ENCODE results near the gene LRP3.
A peak's percentile ranks its signal among the peaks of the same experiment; 100 is the strongest.
"Not testable (repeated sequence)": the region's sequence is repeated elsewhere in the genome, so short reads cannot be mapped to it uniquely, and the experiment has no call there.

Gene LRP3

GRCh38 chr19:33193865-33194362, at the start of gene LRP3:
TSS of gene LRP3 (plus strand) at chr19:33194330. CDS start at chr19:33194786, 456 bp downstream.
- Mint-ChIP-seq H3K9me3 (no peaks in the 10 kb centered on the region), H3K36me3 (ENCODE audit: low read depth) (peaks cover 10% of the 10 kb centered on the region), H3K27ac (peak within 1 kb of the TSS; percentile 40), H3K4me1 (ENCODE audit: low read depth) (peaks cover 21% of the 10 kb centered on the region), H3K27me3 (peaks cover 25% of the 10 kb centered on the region), H3K4me3 (peak within 1 kb of the TSS; percentile 72)
- intact Hi-C loops (cut with micrococcal nuclease) = no loop called here

- Mint-ChIP-seq H3K4me1 (ENCODE audit: low read depth) (peaks cover 19% of the 10 kb centered on the region), H3K4me3 (no peak overlapping the region), H3K36me3 (ENCODE audit: low read depth) (no peaks in the 10 kb centered on the region), H3K9me3 (no peaks in the 10 kb centered on the region), H3K27me3 (peaks cover 6% of the 10 kb centered on the region), H3K27ac (no peak overlapping the region)
- intact Hi-C loops (cut with micrococcal nuclease) = no loop called here
Measured at GRCh38 chr19:33146209-33146608, 47.9 kb upstream of the LRP3 start.

- Mint-ChIP-seq H3K36me3 (ENCODE audit: low read depth) (no peaks in the 10 kb centered on the region), H3K4me1 (ENCODE audit: low read depth) (peaks cover 20% of the 10 kb centered on the region), H3K27me3 (no peaks in the 10 kb centered on the region), H3K27ac (no peak overlapping the region), H3K4me3 (no peak overlapping the region), H3K9me3 (no peaks in the 10 kb centered on the region)
- intact Hi-C loops (cut with micrococcal nuclease) = no loop called here
Measured at GRCh38 chr19:33147538-33147937, 46.6 kb upstream of the LRP3 start.

- H3K27me3 Mint-ChIP-seq = no peaks in the 10 kb centered on the region
- no peak overlapping the region for H3K4me3 Mint-ChIP-seq
- no peak overlapping the region for H3K27ac Mint-ChIP-seq
- no peaks in the 10 kb centered on the region for H3K36me3 Mint-ChIP-seq (ENCODE audit: low read depth)
- peaks cover 15% of the 10 kb centered on the region for H3K4me1 Mint-ChIP-seq (ENCODE audit: low read depth)
- intact Hi-C loops (cut with micrococcal nuclease) = no loop called here
- H3K9me3 Mint-ChIP-seq = no peaks in the 10 kb centered on the region
Measured at GRCh38 chr19:33150852-33151518, 43.1 kb upstream of the LRP3 start.

GRCh38 chr19:33152176-33152575, 42.0 kb upstream of the LRP3 start:
- H3K4me3 Mint-ChIP-seq = no peak overlapping the region
- no peaks in the 10 kb centered on the region for H3K36me3 Mint-ChIP-seq (ENCODE audit: low read depth)
- peaks cover 8% of the 10 kb centered on the region for H3K4me1 Mint-ChIP-seq (ENCODE audit: low read depth)
- H3K9me3 Mint-ChIP-seq = no peaks in the 10 kb centered on the region
- intact Hi-C loops (cut with micrococcal nuclease) = no loop called here
- H3K27ac Mint-ChIP-seq = no peak overlapping the region
- H3K27me3 Mint-ChIP-seq = no peaks in the 10 kb centered on the region

GRCh38 chr19:33152625-33153024, 41.5 kb upstream of the LRP3 start:
- not testable (repeated sequence) for H3K9me3 Mint-ChIP-seq; H3K27ac Mint-ChIP-seq; H3K4me1 Mint-ChIP-seq (ENCODE audit: low read depth)

GRCh38 chr19:33154313-33154712, 39.8 kb upstream of the LRP3 start:
- intact Hi-C loops (cut with micrococcal nuclease); H3K27me3 Mint-ChIP-seq; H3K4me3 Mint-ChIP-seq; H3K27ac Mint-ChIP-seq; H3K36me3 Mint-ChIP-seq (ENCODE audit: low read depth); H3K9me3 Mint-ChIP-seq: not testable (repeated sequence)
- peaks cover 16% of the 10 kb centered on the region for H3K4me1 Mint-ChIP-seq (ENCODE audit: low read depth)

More at GRCh38 chr19:33152625-33153024, 41.5 kb upstream of the LRP3 start:
- H3K4me3 Mint-ChIP-seq; H3K36me3 Mint-ChIP-seq (ENCODE audit: low read depth); H3K27me3 Mint-ChIP-seq; intact Hi-C loops (cut with micrococcal nuclease): not testable (repeated sequence)

- Mint-ChIP-seq H3K27me3 (no peaks in the 10 kb centered on the region), H3K9me3 (no peaks in the 10 kb centered on the region), H3K36me3 (ENCODE audit: low read depth) (no peaks in the 10 kb centered on the region), H3K27ac (no peak overlapping the region), H3K4me3 (no peak overlapping the region), H3K4me1 (ENCODE audit: low read depth) (peaks cover 27% of the 10 kb centered on the region)
- intact Hi-C loops (cut with micrococcal nuclease) = no loop called here
Measured at GRCh38 chr19:33156334-33156733, 37.8 kb upstream of the LRP3 start.

- Mint-ChIP-seq H3K27me3 (no peaks in the 10 kb centered on the region), H3K36me3 (ENCODE audit: low read depth) (no peaks in the 10 kb centered on the region), H3K9me3 (no peaks in the 10 kb centered on the region), H3K27ac (no peak overlapping the region), H3K4me1 (ENCODE audit: low read depth) (peaks cover 31% of the 10 kb centered on the region), H3K4me3 (no peak overlapping the region)
- intact Hi-C loops (cut with micrococcal nuclease) = no loop called here
Measured at GRCh38 chr19:33157906-33158305, 36.2 kb upstream of the LRP3 start.

- intact Hi-C loops (cut with micrococcal nuclease) = no loop called here
- Mint-ChIP-seq H3K36me3 (ENCODE audit: low read depth) (no peaks in the 10 kb centered on the region), H3K4me1 (ENCODE audit: low read depth) (peaks cover 31% of the 10 kb centered on the region), H3K27me3 (no peaks in the 10 kb centered on the region), H3K4me3 (no peak overlapping the region), H3K9me3 (no peaks in the 10 kb centered on the region), H3K27ac (no peak overlapping the region)
Measured at GRCh38 chr19:33158365-33158764, 35.8 kb upstream of the LRP3 start.

GRCh38 chr19:33159149-33159548, 35.0 kb upstream of the LRP3 start:
- no peaks in the 10 kb centered on the region for H3K36me3 Mint-ChIP-seq (ENCODE audit: low read depth)
- H3K27ac Mint-ChIP-seq = no peak overlapping the region
- H3K9me3 Mint-ChIP-seq = no peaks in the 10 kb centered on the region
- intact Hi-C loops (cut with micrococcal nuclease) = no loop called here
- H3K4me1 Mint-ChIP-seq (ENCODE audit: low read depth) = peaks cover 31% of the 10 kb centered on the region
- H3K27me3 Mint-ChIP-seq = no peaks in the 10 kb centered on the region
- H3K4me3 Mint-ChIP-seq = no peak overlapping the region

GRCh38 chr19:33159893-33160292, 34.2 kb upstream of the LRP3 start:
- Mint-ChIP-seq H3K4me3 (no peak overlapping the region), H3K36me3 (ENCODE audit: low read depth) (no peaks in the 10 kb centered on the region), H3K27ac (no peak overlapping the region), H3K27me3 (no peaks in the 10 kb centered on the region), H3K4me1 (ENCODE audit: low read depth) (peaks cover 31% of the 10 kb centered on the region), H3K9me3 (no peaks in the 10 kb centered on the region)
- intact Hi-C loops (cut with micrococcal nuclease) = no loop called here

- H3K9me3 Mint-ChIP-seq = no peaks in the 10 kb centered on the region
- H3K36me3 Mint-ChIP-seq (ENCODE audit: low read depth) = no peaks in the 10 kb centered on the region
- H3K27ac Mint-ChIP-seq = no peak overlapping the region
- H3K4me3 Mint-ChIP-seq = no peak overlapping the region
- peaks cover 31% of the 10 kb centered on the region for H3K4me1 Mint-ChIP-seq (ENCODE audit: low read depth)
- intact Hi-C loops (cut with micrococcal nuclease) = no loop called here
- no peaks in the 10 kb centered on the region for H3K27me3 Mint-ChIP-seq
Measured at GRCh38 chr19:33161201-33161600, 32.9 kb upstream of the LRP3 start.

- H3K4me3 Mint-ChIP-seq = no peak overlapping the region
- H3K4me1 Mint-ChIP-seq (ENCODE audit: low read depth) = peaks cover 24% of the 10 kb centered on the region
- H3K36me3 Mint-ChIP-seq (ENCODE audit: low read depth) = peaks cover 7% of the 10 kb centered on the region
- no peaks in the 10 kb centered on the region for H3K27me3 Mint-ChIP-seq
- H3K9me3 Mint-ChIP-seq = peaks cover 14% of the 10 kb centered on the region
- intact Hi-C loops (cut with micrococcal nuclease) = no loop called here
- no peak overlapping the region for H3K27ac Mint-ChIP-seq
Measured at GRCh38 chr19:33163481-33163880, 30.6 kb upstream of the LRP3 start.

GRCh38 chr19:33166037-33166436, 28.1 kb upstream of the LRP3 start:
- Mint-ChIP-seq H3K4me1 (ENCODE audit: low read depth) (peaks cover 11% of the 10 kb centered on the region), H3K9me3 (peaks cover 20% of the 10 kb centered on the region)
- intact Hi-C loops (cut with micrococcal nuclease); H3K36me3 Mint-ChIP-seq (ENCODE audit: low read depth); H3K27ac Mint-ChIP-seq; H3K27me3 Mint-ChIP-seq; H3K4me3 Mint-ChIP-seq: not testable (repeated sequence)

Data from dendritic cell treated with granulocyte-macrophage colony-stimulating factor and Interleukin-4, amounts not matched to agents 40 ng/mL and 50 ng/mL, for 4 days (primary cell).